ENCODE results near the gene SDCCAG8.

Gene SDCCAG8

GRCh38 chr1:243286409-243287122 is 30.7 kb downstream of the SDCCAG8 start:
- DNase-seq = no peak

DNA sequence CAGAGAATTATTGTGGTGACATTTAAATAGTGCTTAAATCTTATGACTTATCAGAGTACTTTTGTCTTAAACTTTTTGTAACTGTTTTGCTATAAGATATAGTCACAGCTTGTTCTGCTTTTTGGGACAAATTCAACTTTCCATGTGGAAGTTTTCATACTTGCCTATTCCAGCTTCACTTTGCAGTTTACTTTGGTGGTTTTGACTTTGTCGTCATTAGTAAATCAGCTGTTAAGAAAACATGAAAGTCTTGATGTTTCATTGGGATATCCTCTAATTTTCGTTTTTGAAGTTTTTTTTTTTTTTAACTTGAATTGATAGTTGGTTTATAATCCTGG is 31.3 kb downstream of the SDCCAG8 start:
- DNase-seq = no peak

GRCh38 chr1:243287652-243288051 is 31.8 kb downstream of the SDCCAG8 start:
- no peak for DNase-seq

- no peak for DNase-seq
These were observed 32.2 kb downstream of the SDCCAG8 start for GRCh38 chr1:243288062-243288461.

GRCh38 chr1:243291292-243291691 is 35.5 kb downstream of the SDCCAG8 start:
- no peak for DNase-seq

- no peak for DNase-seq
These were observed 36.3 kb downstream of the SDCCAG8 start for GRCh38 chr1:243292117-243292516.

DNA sequence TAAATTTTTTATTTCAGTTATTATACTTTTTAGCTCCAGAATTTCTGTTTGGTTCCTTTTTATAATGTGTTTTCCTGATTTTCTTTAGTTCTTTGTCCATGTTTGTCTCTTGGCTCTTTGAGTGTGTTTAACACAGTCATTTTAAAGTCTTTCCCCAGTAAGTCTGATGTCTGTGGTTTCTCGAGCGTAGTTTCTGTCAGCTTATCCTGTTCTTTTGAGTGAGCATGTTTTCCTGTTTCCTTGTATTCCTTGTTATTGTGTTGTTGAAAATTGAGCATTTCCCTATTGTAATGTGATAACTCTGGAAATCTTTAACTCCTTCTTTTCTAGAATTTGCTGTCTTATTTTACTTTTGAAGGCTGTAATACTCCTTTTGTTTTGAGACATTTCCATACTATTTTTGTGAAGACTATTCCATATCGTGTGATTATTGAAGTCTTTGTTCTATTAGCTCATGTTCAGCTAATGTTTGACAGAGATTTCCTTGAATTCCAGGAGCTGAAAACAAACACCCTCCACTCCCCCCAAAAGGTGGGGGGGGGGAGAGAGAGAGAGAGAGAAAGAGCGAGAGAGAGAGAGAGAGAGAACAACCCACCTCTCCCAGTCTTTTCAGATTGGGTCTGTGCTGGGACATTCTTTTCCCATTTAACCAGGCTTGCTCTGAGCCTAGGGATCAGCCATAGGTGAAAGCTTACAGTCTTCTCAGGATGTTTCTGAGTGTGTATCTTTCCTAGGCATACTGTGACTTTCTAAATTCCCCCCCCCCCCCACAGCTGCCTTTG is 38.3 kb downstream of the SDCCAG8 start:
- DNase-seq = no peak

- no peak for DNase-seq
These were observed 38.9 kb downstream of the SDCCAG8 start for GRCh38 chr1:243294723-243295121.

- DNase-seq = no peak
These were observed 43.2 kb downstream of the SDCCAG8 start for GRCh38 chr1:243299069-243299468.

GRCh38 chr1:243301059-243301458 is 45.2 kb downstream of the SDCCAG8 start:
- no peak for DNase-seq

DNA sequence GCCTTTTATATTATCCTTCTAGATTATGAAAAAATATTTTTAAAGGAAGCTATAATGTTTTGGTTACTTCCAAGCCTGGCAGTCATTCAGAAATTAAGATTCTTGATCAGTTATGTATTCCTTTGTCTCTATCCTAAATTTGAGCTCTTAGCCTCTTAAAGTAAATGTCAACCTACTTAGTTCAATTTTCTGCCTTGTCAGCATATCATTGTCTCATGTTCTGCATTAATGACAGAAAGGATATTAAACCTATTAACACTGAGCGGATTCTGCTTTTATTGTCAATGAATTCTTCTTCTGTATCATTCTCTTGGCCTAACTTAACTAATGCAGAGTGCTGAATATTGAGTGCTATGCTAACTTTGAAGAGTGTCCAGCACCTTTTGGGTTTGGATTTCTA is 56.0 kb downstream of the SDCCAG8 start:
- DNase-seq = no peak

- no peak for DNase-seq
These were observed 57.3 kb downstream of the SDCCAG8 start for GRCh38 chr1:243312952-243313634.

DNA sequence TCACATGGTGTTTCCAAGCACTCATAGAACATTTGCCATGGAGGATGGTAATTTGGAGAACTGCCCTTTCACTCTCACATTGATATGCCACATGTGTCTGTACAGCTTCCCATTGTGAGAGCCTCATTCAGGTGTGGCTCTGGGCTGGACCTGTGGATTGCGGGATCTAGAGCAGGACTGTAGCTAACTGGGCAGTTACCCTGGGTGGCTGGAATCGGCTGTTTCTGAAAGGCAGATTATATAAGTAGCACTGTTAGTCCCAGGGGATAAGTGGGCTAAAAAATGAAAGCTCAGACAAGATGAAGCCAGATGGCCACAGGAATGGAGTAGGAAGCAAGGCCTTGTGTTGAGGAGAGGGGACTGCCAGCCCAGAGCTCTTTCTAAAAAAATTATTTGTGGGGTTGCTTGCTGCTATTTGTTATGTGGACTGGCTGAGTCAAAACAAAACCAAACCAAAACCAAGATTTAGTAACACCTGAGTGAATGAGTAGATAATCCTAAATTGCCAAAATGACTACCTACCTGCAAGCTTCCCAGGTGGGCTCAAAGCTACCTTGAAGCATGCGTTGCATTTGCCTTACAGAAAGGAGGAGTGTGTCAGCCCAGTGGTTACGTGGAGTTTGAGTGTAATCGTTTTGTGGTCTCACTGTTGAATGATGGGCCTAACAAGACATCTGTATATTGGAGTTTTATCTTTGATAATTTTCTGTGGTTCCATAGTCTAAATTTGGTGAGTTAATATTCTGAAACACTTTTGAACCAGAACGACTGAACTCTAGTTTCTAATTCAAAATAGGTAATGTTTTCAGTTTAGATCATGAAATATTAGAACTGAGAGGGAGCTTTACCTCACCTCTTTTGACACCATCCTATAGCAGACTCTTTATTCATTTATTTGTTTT is 58.0 kb downstream of the SDCCAG8 start:
- no peak for DNase-seq

GRCh38 chr1:243315455-243315854 is 59.6 kb downstream of the SDCCAG8 start:
- DNase-seq = no peak

DNA sequence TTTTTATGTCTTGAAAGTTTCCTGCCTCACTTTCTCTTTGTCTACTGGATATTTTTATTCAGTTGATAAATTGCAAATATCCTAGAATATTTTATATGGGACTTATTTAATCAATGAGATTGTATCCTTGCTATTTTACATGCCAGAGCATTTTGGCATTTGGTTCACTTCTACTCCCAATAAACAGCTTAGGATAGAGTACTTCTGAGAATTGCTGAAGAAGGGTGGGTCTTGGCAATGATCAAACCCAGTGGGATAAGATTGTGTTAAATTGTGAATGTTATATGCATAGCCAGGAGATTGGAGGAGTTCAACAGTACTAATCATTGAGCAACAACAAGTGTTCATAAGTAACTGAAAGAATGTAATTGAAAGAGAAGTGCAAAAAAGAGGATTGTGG is 60.1 kb downstream of the SDCCAG8 start:
- DNase-seq = no peak

GRCh38 chr1:243316366-243316989 is 60.6 kb downstream of the SDCCAG8 start:
- no peak for DNase-seq

DNA sequence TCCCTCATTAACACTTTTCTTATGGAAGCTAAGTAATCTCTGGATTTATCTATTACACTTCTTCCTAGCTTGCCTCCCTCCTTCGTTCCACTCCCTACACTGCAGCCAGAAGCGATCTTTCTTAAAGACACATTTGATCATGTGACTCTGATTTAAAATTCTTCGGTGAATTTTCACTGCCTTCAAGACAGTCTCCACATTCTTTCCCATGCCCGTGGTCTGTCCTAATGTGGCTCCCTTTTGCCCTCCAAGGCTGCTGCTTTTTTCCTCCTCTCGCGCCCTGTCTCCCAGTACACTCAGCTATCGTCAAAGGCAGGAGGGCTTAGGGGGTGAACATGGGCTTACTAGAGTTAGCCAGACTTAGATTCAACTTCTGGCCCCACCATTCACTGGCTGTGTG is 64.4 kb downstream of the SDCCAG8 start:
- no peak for DNase-seq

GRCh38 chr1:243322326-243322725 is 66.5 kb downstream of the SDCCAG8 start:
- DNase-seq = no peak

GRCh38 chr1:243323491-243323890 is 67.7 kb downstream of the SDCCAG8 start:
- DNase-seq = no peak

DNA sequence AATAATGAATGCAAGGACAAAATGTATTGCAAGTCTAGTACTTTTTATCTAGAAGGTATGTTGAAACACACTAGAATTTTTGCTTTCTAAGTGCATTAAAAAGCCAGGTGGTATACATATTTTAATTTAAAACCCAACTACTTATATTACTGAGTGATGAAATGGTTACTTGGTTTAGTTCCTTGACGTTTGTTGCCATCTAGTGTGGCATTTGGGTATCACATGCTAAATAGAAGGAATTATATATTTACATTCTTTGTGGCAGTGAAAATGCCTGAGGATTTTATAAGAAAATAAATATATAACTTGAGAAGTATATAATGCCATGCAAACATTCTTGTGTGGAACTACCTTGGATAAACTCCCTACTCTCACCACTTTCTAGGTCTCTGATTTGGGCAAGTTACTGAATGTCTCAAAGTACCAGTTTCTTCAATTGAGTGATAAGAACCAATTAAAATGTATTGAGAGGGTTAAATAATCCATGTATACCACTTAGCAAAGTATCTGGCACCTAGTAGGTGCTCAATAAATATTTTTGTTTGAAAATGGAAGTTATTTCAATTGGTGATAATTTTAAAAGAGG is 69.6 kb downstream of the SDCCAG8 start:
- no peak for DNase-seq

DNA sequence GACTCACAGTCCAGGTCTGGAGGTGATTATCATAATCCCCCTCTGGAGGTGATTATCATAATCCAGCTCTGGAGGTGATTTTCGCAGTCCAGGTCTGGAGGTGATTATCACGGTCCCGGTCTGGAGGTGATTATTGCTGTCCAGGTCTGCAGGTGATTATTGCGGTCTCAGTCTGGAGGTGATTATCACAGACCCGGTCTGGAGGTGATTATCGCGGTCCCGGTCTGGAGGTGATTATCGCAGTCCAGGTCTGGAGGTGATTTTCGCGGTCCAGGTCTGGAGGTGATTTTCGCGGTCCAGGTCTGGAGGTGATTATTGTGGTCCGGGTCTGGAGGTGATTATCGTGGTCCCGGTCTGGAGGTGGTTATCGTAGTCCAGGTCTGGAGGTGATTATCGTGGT is 76.6 kb downstream of the SDCCAG8 start:
- DNase-seq = no peak

DNA sequence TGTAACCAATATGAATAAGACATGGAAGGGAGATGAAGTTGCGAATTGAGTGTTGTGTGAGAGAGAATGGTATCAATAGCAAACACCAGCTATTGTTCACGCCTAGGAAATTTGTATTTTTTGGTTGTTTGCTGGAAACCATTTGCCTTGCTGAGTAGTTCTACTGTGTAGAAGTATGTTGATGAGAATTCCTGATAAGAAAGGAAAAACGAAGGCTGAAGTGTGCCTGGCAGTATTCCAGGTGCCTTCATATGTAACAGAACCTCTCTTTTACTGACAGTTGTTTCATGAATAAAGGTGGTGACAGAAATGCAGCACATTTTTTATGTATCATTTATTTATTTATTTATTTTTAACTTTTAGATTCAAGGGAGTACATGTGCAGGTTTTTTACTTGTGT is 79.5 kb downstream of the SDCCAG8 start:
- DNase-seq = no peak

All from right kidney (tissue), 1 donor.